Colonic mucosa (tissue), 4 donors: ENCODE data around the gene CHRNA4. TPM values are rescaled to one million over a fixed set of nuclear protein-coding genes. Genes with fewer than 3 reads are reported as not detected.

ENCODE experiments used
- DNase-seq: peaks from one replicate; pipeline ENCODE4 v3.0.0-alpha.2; 2020
- H3K27ac ChIP-seq: fragments of 200-600 bp; one replicate; pipeline ENCODE4 v1.8.0; 2021
- H3K27me3 ChIP-seq: fragments of 200-600 bp; one replicate; pipeline ENCODE4 v1.8.0; 2021
- H3K36me3 ChIP-seq: fragments of 200-600 bp; one replicate; pipeline ENCODE4 v1.8.0; 2021
- H3K4me1 ChIP-seq: fragments of 200-600 bp; one replicate; pipeline ENCODE4 v1.8.0; 2021; ENCODE audit warnings: mild to moderate bottlenecking
- H3K4me3 ChIP-seq: fragments of 200-600 bp; one replicate; pipeline ENCODE4 v1.8.0; 2021
- H3K9ac ChIP-seq, 2 donors: one replicate each; pipeline ENCODE4 v1.7.0; 2013; ENCODE audit warnings: control low read depth in 2 of 2, low read depth in 2 of 2, low read length in 2 of 2
- H3K9me3 ChIP-seq: fragments of 200-600 bp; one replicate; pipeline ENCODE4 v1.8.0; 2021
- CTCF ChIP-seq: fragments of 200-600 bp; IDR thresholded peaks from one replicate; pipeline ENCODE4 v1.8.0; 2022; ENCODE audit warnings: antibody characterized with exemption, mild to moderate bottlenecking
- intact Hi-C: fragments of 100-400 bp; cut with DNase I; formaldehyde crosslinking; loops from one replicate; pipeline ENCODE4 v1.14.1; 2022
- total RNA-seq, 2 donors: library from RNA; stranded (reverse); fragmentation: NEBNext Ultra II Directional in 1 of 2; extraction: Animal tissue kit (Norgen Biotek cat#: 25700) in 1 of 2; gene quantifications; one replicate each; pipeline ENCODE4 v1.2.1, GENCODE V29; 2021
- donor health status: healthy.
- donor health status: DM: no; HTN: no; CAD: no.
- donor health status: DM: no; HTN: no; CAD: no.

CHRNA4 gene
- total RNA-seq, 2 donors from 2014 or later: 0.05 TPM; not detected in 1

DNA sequence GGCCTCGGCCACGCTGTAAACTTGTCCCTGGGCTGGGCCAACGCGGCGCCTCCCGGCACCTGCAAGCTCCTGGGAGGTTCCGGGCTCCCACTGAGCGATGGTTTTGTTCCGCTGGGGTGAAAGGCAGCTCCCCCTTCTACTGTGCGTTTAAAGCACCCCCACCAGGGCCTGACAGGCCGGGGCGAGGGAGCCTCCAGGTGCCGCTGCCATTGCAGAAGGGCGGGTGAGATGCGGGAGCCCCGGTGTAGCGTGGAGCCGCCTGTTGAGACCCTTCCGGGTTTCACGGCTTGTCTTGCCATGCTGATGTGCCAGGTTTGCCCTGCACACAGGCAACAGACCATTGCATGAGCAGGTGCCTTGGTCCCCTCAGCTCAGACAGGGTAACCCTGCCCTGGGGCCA is 65.3 kb downstream of the CHRNA4 start:
- DNase-seq: no peak
- intact Hi-C loops: no loop called here
- Histone ChIP-seq H3K27me3 (peaks cover 7% of the 10 kb centered on the region), H3K27ac (no peak overlapping the region), H3K9ac (no peak overlapping the region), H3K9me3 (no peaks in the 10 kb centered on the region), H3K36me3 (no peaks in the 10 kb centered on the region), H3K4me1 (no peaks in the 10 kb centered on the region), H3K4me3 (no peak overlapping the region)
- no peak for TF ChIP-seq CTCF

GRCh38 chr20:63295422-63295821 is 65.7 kb downstream of the CHRNA4 start:
- DNase-seq: no peak
- H3K4me1 ChIP-seq: no peaks in the 10 kb centered on the region
- peaks cover 7% of the 10 kb centered on the region for H3K27me3 ChIP-seq

DNA sequence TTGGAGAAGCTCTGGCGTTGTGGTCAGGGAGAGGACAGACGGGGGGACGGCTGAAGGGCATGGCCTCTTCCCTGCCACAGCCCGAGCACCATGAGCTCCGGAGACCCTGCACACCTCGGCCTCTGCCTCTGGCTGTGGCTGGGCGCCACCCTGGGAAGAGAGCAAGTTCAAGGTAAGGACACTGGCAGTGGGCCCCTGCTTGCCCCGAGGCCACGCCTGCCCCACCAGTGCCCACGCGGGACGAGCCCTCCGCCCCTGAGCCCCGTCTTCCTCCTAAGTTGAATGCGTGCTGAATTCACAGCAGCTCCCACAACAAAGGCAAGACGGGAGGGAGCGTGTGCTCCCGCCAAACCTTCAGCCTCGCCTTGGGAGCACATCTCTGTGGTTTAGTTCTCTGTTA is 66.1 kb downstream of the CHRNA4 start:
- intact Hi-C loops: no loop called here
- Histone ChIP-seq H3K4me1 (no peaks in the 10 kb centered on the region), H3K36me3 (no peaks in the 10 kb centered on the region), H3K27ac (no peak overlapping the region), H3K27me3 (peaks cover 7% of the 10 kb centered on the region), H3K9ac (no peak overlapping the region), H3K4me3 (no peak overlapping the region), H3K9me3 (no peaks in the 10 kb centered on the region)
- no peak for DNase-seq
- no peak for TF ChIP-seq CTCF

More at GRCh38 chr20:63295422-63295821, 65.7 kb downstream of the CHRNA4 start:
- Histone ChIP-seq H3K9me3 (no peaks in the 10 kb centered on the region), H3K36me3 (no peaks in the 10 kb centered on the region), H3K27ac (no peak overlapping the region), H3K4me3 (no peak overlapping the region), H3K9ac (no peak overlapping the region)
- intact Hi-C loops: no loop called here
- TF ChIP-seq CTCF: no peak

DNA sequence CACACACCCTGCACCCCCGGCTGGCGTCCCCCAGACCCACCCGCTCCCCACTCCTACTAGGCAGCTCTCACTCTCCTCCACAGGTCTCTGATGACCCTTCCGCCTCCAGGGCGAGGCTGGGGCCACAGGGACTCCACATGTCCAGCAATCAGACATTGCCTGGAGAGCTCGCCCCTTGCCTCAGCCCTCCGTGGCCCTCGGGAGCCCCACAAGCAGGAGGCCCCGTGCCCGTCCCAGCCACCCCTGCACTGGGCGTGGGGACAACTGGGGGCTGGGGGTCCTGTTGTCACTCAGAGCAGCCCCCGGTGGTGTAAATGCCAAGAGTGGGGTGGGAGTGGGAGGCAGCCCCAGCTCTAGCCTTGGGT is 66.6 kb downstream of the CHRNA4 start:
- H3K27me3 ChIP-seq: peaks cover 7% of the 10 kb centered on the region
- H3K9ac ChIP-seq: no peak overlapping the region
- intact Hi-C loops: no loop called here
- H3K27ac ChIP-seq: no peak overlapping the region
- H3K9me3 ChIP-seq: no peaks in the 10 kb centered on the region
- no peaks in the 10 kb centered on the region for H3K36me3 ChIP-seq
- TF ChIP-seq CTCF: no peak
- no peaks in the 10 kb centered on the region for H3K4me1 ChIP-seq
- DNase-seq: no peak
- H3K4me3 ChIP-seq: no peak overlapping the region

GRCh38 chr20:63293871-63294535 is 67.1 kb downstream of the CHRNA4 start:
- Histone ChIP-seq H3K27ac (no peak overlapping the region), H3K4me3 (no peak overlapping the region), H3K9me3 (no peaks in the 10 kb centered on the region), H3K4me1 (no peaks in the 10 kb centered on the region), H3K27me3 (peaks cover 7% of the 10 kb centered on the region), H3K36me3 (no peaks in the 10 kb centered on the region), H3K9ac (no peak overlapping the region)
- intact Hi-C loops: loop anchor here (2.0 kb wide), 1 partner anchor 71 kb away; no protein-coding TSS in a partner anchor
- DNase-seq: no peak
- no peak for TF ChIP-seq CTCF
